HFFc6 (cell line): ENCODE data around the gene HECTD1. TPM values are rescaled to one million over a fixed set of nuclear protein-coding genes. Genes with fewer than 3 reads are reported as not detected.

ENCODE experiments used
- DNase-seq: peaks from one replicate; pipeline ENCODE4 v3.0.0-alpha.2; 2018
- H3K27ac Mint-ChIP-seq: 2 replicates; pipeline ENCODE4 v1.8.0; 2020; ENCODE audit warnings: mild to moderate bottlenecking, mixed read lengths
- H3K27me3 Mint-ChIP-seq: 2 replicates; pipeline ENCODE4 v1.8.0; 2021; ENCODE audit warnings: mild to moderate bottlenecking, moderate library complexity, mixed read lengths; ENCODE audit not compliant: insufficient read depth
- H3K36me3 Mint-ChIP-seq: 2 replicates; pipeline ENCODE4 v1.8.0; 2021; ENCODE audit warnings: low read depth, mixed read lengths
- H3K4me1 Mint-ChIP-seq: 2 replicates; pipeline ENCODE4 v1.8.0; 2020; ENCODE audit warnings: low read depth, mixed read lengths
- H3K4me3 Mint-ChIP-seq: 2 replicates; pipeline ENCODE4 v1.8.0; 2020; ENCODE audit warnings: mild to moderate bottlenecking, moderate library complexity, mixed read lengths
- H3K9me3 Mint-ChIP-seq: 2 replicates; pipeline ENCODE4 v1.8.0; 2020; ENCODE audit warnings: mild to moderate bottlenecking, mixed read lengths
- CTCF ChIP-seq: fragments of 200-600 bp; sonication (generic); IDR thresholded peaks from 2 replicates; pipeline ENCODE4 v1.5.0; 2021; ENCODE audit warnings: antibody characterized with exemption, mild to moderate bottlenecking
- total RNA-seq, 6 experiments: library from RNA; stranded (reverse); fragmentation: NEBNext Ultra II Directional; extraction: Animal tissue kit (Norgen Biotek cat#: 25700); gene quantifications; 2 replicates in 1 of 6; 3 replicates in 5 of 6; pipeline ENCODE4 v1.2.3, GENCODE V29; 2021

Gene HECTD1
- total RNA-seq, 6 experiments from 2014 or later = 125 to 153 (median 145) TPM

DNA sequence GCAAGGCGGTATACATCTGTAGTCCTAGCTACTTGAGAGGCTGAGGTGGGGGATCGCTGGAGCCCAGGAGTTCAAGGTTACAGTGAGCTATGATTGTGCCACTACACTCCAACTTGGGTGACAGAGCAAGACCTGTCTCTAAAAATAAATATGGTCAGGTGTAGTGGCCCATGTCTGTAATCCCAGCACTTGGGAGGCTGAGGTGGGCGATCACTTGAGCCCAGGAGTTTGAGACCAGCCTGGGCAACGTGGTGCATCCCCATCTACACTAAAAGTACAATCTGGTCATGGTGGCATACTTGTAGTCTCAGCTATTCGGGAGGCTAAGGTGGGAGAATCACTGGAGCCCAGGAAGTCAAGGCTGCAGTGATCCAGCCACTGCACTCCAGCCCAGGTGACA is 40.6 kb downstream of the HECTD1 start:
- Mint-ChIP-seq H3K27me3 (no peaks in the 10 kb centered on the region), H3K4me3 (no peak overlapping the region), H3K9me3 (no peaks in the 10 kb centered on the region), H3K4me1 (peaks cover 48% of the 10 kb centered on the region), H3K36me3 (peaks cover 42% of the 10 kb centered on the region), H3K27ac (no peak overlapping the region)
- DNase-seq = no peak
- TF ChIP-seq CTCF = no peak

GRCh38 chr14:31166271-31166561 is 41.4 kb downstream of the HECTD1 start:
- TF ChIP-seq CTCF = no peak
- H3K9me3 Mint-ChIP-seq = no peaks in the 10 kb centered on the region
- peak overlapping the region; percentile 91 for H3K27ac Mint-ChIP-seq
- peaks cover 43% of the 10 kb centered on the region for H3K36me3 Mint-ChIP-seq
- H3K27me3 Mint-ChIP-seq = no peaks in the 10 kb centered on the region
- DNase-seq = no peak
- peaks cover 47% of the 10 kb centered on the region for H3K4me1 Mint-ChIP-seq
- H3K4me3 Mint-ChIP-seq = peak overlapping the region; percentile 47

DNA sequence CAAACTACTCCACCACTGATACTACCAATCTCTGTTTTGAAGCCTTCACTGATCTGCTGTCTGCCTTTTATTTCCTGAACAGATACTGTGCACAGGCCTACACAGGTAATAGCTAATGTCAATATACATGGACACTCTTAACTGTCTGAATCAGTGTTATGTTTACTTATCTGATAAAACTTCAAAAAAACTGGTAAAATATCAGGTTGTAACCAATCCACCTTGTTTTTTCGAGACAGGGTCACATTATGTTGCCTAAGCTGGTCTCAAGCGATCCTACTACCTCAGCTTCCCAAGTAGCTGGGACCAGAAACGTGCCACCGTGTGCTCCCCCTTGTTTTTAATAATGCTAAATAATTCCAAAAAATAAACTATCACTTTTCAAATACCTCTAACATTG is 43.5 kb downstream of the HECTD1 start:
- no peak for TF ChIP-seq CTCF
- no peak for DNase-seq
- H3K27me3 Mint-ChIP-seq = no peaks in the 10 kb centered on the region
- 0 out of 2 replicates have a peak overlapping the region, but pooled peaks have one; percentile 18 for H3K27ac Mint-ChIP-seq
- H3K4me3 Mint-ChIP-seq = no peak overlapping the region
- no peaks in the 10 kb centered on the region for H3K9me3 Mint-ChIP-seq
- peaks cover 30% of the 10 kb centered on the region for H3K36me3 Mint-ChIP-seq
- H3K4me1 Mint-ChIP-seq = peaks cover 43% of the 10 kb centered on the region

DNA sequence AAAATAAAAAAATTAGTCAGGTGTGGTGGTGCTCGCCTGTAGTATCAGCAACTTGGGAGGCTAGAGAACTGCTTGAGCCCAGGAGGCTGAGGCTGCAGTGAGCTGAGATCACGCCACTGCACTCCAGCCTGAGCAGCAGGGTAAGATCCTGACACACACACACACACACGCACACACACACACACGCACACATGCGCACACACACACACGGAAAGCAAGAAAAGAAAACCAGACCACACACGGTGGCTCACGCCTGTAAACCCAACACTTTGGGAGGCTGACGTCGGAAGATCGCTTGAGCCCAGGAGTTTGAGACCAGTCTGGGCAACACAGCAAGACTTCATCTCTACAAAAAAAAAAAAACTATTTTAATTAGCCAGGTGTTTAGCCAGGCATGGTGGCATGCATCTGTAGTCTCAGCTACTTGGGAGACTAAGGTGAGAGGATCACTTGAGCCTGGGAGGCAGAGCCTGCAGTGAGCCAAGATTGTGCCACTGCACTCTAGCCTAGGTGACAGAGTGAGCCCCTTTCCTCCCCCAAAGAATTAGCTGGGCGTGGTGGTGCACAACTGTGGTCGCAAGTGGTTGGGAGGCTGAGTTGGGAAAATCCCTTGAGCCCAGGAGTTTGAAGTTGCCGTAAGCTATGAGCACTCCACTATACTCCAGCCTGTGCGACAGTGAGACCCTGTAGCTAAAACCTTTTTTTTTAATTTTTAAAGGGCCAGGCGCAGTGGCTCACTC is 44.5 kb downstream of the HECTD1 start:
- Mint-ChIP-seq H3K27me3 (no peaks in the 10 kb centered on the region), H3K27ac (no peak overlapping the region; the same call in 1 of the 2 replicates), H3K4me1 (peaks cover 43% of the 10 kb centered on the region), H3K9me3 (no peaks in the 10 kb centered on the region), H3K36me3 (peaks cover 28% of the 10 kb centered on the region), H3K4me3 (no peak overlapping the region)
- DNase-seq = no peak
- TF ChIP-seq CTCF = no peak

DNA sequence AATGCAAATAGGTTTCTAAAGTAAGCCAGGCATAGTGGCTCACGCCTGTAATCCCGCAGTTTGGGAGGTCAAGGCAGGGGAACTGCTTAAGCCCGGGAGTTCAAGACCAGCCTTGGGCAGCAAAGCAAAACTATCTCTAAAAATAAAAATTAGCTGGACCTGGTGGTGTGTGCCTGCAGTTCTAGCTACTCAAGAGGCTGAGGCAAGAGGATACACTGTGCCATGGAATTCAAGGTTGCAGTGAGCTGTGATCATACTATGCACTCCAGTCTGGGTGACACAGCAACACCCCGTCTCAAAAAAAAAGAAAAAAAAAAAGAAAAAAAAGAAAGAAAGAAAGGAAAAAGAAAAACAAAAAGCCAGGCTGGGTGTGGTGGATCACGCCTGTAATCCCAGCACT is 46.3 kb downstream of the HECTD1 start:
- peaks cover 24% of the 10 kb centered on the region for H3K36me3 Mint-ChIP-seq
- no peak for TF ChIP-seq CTCF
- H3K27me3 Mint-ChIP-seq = no peaks in the 10 kb centered on the region
- H3K27ac Mint-ChIP-seq = peak overlapping the region; percentile 69; the same call in 1 of the 2 replicates
- peaks cover 40% of the 10 kb centered on the region for H3K4me1 Mint-ChIP-seq
- no peaks in the 10 kb centered on the region for H3K9me3 Mint-ChIP-seq
- no peak for DNase-seq
- no peak overlapping the region for H3K4me3 Mint-ChIP-seq
